HL-60 (cell line): ENCODE data around the gene SMARCB1.

Experiments
- CTCF ChIP-seq: IDR thresholded peaks from one replicate; pipeline ENCODE4 v1.5.1; 2011; ENCODE audit warnings: low read length, control low read depth, inconsistent platforms; ENCODE audit not compliant: insufficient read depth
- GABPA ChIP-seq: IDR thresholded peaks from 2 replicates; pipeline ENCODE4 v1.6.1; 2012; ENCODE audit warnings: low read depth
- POLR2AphosphoS5 ChIP-seq: IDR thresholded peaks from 2 replicates; pipeline ENCODE4 v1.6.1; 2012; ENCODE audit warnings: low read depth
- REST ChIP-seq: IDR thresholded peaks from 2 replicates; pipeline ENCODE4 v1.6.1; 2012; ENCODE audit warnings: low read depth; ENCODE audit not compliant: insufficient replicate concordance

- no peak for TF ChIP-seq CTCF
- no peak for TF ChIP-seq GABPA
- no peak for TF ChIP-seq POLR2AphosphoS5
- TF ChIP-seq REST: no peak
Observed at GRCh38 chr22:23820748-23821211, 34.0 kb downstream of the SMARCB1 start.
